PC-9 (cell line): ENCODE results near the gene UBN2. TPM values are rescaled to one million over a fixed set of nuclear protein-coding genes. Genes with fewer than 3 reads are reported as not detected.

Experiments used
- BruUV-seq: library from RNA; stranded (reverse); fragments of 400-500 nt; replicated peaks from 2 replicates; lab custom pipeline; 2021; lab: Mats Ljungman, UMichigan
- CTCF ChIA-PET: fragments of 300-600 bp; sonication (Branson Sonifier 250); formaldehyde crosslinking; loops from one replicate; lab custom pipeline; 2022; ENCODE audit warnings: antibody characterized with exemption; lab: Charles Lee
- POLR2A ChIA-PET: fragments of 300-600 bp; sonication (Branson Sonifier 250); formaldehyde crosslinking; loops from one replicate; lab custom pipeline; 2022; ENCODE audit warnings: antibody characterized with exemption; ENCODE audit not compliant: unreplicated experiment; lab: Charles Lee
- DNase-seq, 2 experiments: peaks; one replicate each; pipeline versions ENCODE4 v3.0.0 to v3.0.0-alpha.2; 2015 to 2022; ENCODE audit warnings: mixed read lengths in 1 of 2
- H2AFZ ChIP-seq: fragments of 200-600 bp; sonication (generic); 2 replicates; pipeline ENCODE4 v1.8.1; 2017; ENCODE audit warnings: antibody characterized with exemption
- H3F3A ChIP-seq: fragments of 200-600 bp; sonication (generic); 2 replicates; pipeline ENCODE4 v1.8.1; 2017; ENCODE audit warnings: antibody characterized with exemption, mild to moderate bottlenecking, low read depth; ENCODE audit not compliant: insufficient read depth
- H3K27ac ChIP-seq: fragments of 200-600 bp; sonication (generic); 2 replicates; pipeline ENCODE4 v1.6.1; 2016; ENCODE audit warnings: mixed run types
- H3K27me3 ChIP-seq: fragments of 200-600 bp; sonication (generic); 2 replicates; pipeline ENCODE4 v1.6.1; 2016; ENCODE audit warnings: low read depth, mixed run types; ENCODE audit not compliant: insufficient read depth
- H3K36me3 ChIP-seq: fragments of 200-600 bp; sonication (generic); 2 replicates; pipeline ENCODE4 v1.6.1; 2016; ENCODE audit warnings: low read depth, mixed run types
- H3K4me1 ChIP-seq: fragments of 200-600 bp; sonication (generic); replicated peaks from 2 replicates; pipeline ENCODE4 v1.6.1; 2016; ENCODE audit warnings: mixed run types; ENCODE audit not compliant: insufficient read depth
- H3K4me2 ChIP-seq: fragments of 200-600 bp; sonication (generic); 2 replicates; pipeline ENCODE4 v1.6.1; 2017; ENCODE audit warnings: mixed run types
- H3K4me3 ChIP-seq: fragments of 200-600 bp; sonication (generic); 2 replicates; pipeline ENCODE4 v1.6.1; 2016; ENCODE audit warnings: mixed run types
- H3K79me2 ChIP-seq: fragments of 200-600 bp; sonication (generic); 2 replicates; pipeline ENCODE4 v1.6.1; 2017; ENCODE audit warnings: low read depth, mixed run types
- H3K9me2 ChIP-seq: fragments of 200-600 bp; sonication (generic); 2 replicates; pipeline ENCODE4 v1.8.1; 2017; ENCODE audit warnings: mild to moderate bottlenecking; ENCODE audit not compliant: insufficient read depth
- H3K9me3 ChIP-seq: fragments of 200-600 bp; sonication (generic); 2 replicates; pipeline ENCODE4 v1.8.1; 2016; ENCODE audit warnings: low read depth; ENCODE audit not compliant: insufficient read depth
- H4K20me1 ChIP-seq: fragments of 200-600 bp; sonication (generic); 2 replicates; pipeline ENCODE4 v1.8.1; 2017; ENCODE audit not compliant: insufficient read depth
- CTCF ChIP-seq: fragments of 200-600 bp; sonication (generic); conservative IDR thresholded peaks from 2 replicates; pipeline ENCODE4 v1.6.1; 2017; ENCODE audit warnings: mixed run types, antibody characterized with exemption, mild to moderate bottlenecking, moderate library complexity
- EZH2 ChIP-seq: fragments of 200-600 bp; sonication (generic); IDR thresholded peaks from 2 replicates; pipeline ENCODE4 v1.8.0; 2017; ENCODE audit warnings: antibody characterized with exemption, low read depth
- intact Hi-C: fragments of 100-400 bp; cut with micrococcal nuclease; formaldehyde crosslinking; loops from one replicate; pipeline ENCODE4 v1.10.0; 2022; ENCODE audit not compliant: unreplicated experiment
- total RNA-seq: library from RNA; stranded (reverse); gene quantifications from 2 replicates; pipeline ENCODE4 v1.2.3, GENCODE V29; 2021

Gene UBN2
- total RNA-seq, 1 experiment from 2014 or later: 34.1 TPM

- H3K79me2 ChIP-seq: no peaks in the 10 kb centered on the region
- H3K9me2 ChIP-seq: no peaks in the 10 kb centered on the region
- POLR2A ChIA-PET: interaction anchor here (0.6 kb wide), 1 partner anchor 1168 kb away, joined by 3 read pairs; no protein-coding TSS in a partner anchor
- no peaks in the 10 kb centered on the region for H3K27me3 ChIP-seq
- intact Hi-C loops: no loop called here
- peaks cover 19% of the 10 kb centered on the region; the same call in 1 of the 2 replicates for H3K36me3 ChIP-seq
- H3F3A ChIP-seq: no peaks in the 10 kb centered on the region
- H2AFZ ChIP-seq: no peak overlapping the region
- CTCF ChIA-PET: no interaction called here
- H3K4me3 ChIP-seq: no peak overlapping the region
- no peak overlapping the region for H3K4me2 ChIP-seq
- H4K20me1 ChIP-seq: no peaks in the 10 kb centered on the region
- no peaks in the 10 kb centered on the region for H3K9me3 ChIP-seq
- no peak overlapping the region for H3K27ac ChIP-seq
- BruUV-seq: no TSS peak
- TF ChIP-seq CTCF (no peak), EZH2 (no peak)
- no peak for DNase-seq
- H3K4me1 ChIP-seq: no peaks in the 10 kb centered on the region
Observed at GRCh38 chr7:139271718-139272628, 40.9 kb downstream of the UBN2 start.

- H3K4me3 ChIP-seq: no peak overlapping the region
- no TSS peak for BruUV-seq
- intact Hi-C loops: no loop called here
- no peaks in the 10 kb centered on the region for H3K4me1 ChIP-seq
- no peak overlapping the region for H3K4me2 ChIP-seq
- ChIA-PET CTCF (no interaction called here), POLR2A (no interaction called here)
- no peak overlapping the region for H2AFZ ChIP-seq
- DNase-seq: no peak
- no peaks in the 10 kb centered on the region for H4K20me1 ChIP-seq
- H3K9me2 ChIP-seq: no peaks in the 10 kb centered on the region
- no peaks in the 10 kb centered on the region for H3K9me3 ChIP-seq
- no peak for TF ChIP-seq CTCF
- TF ChIP-seq EZH2: no peak
- H3K27ac ChIP-seq: no peak overlapping the region
- no peaks in the 10 kb centered on the region for H3K79me2 ChIP-seq
- 0 out of 2 replicates have a peak, but pooled peaks cover 5% of the 10 kb centered on the region for H3F3A ChIP-seq
- H3K36me3 ChIP-seq: peaks cover 22% of the 10 kb centered on the region; the same call in 1 of the 2 replicates
- H3K27me3 ChIP-seq: no peaks in the 10 kb centered on the region
Observed at GRCh38 chr7:139284252-139284896, 53.3 kb downstream of the UBN2 start.

GRCh38 chr7:139286144-139286543 is 55.1 kb downstream of the UBN2 start:
- Histone ChIP-seq H3K9me3 (no peaks in the 10 kb centered on the region), H4K20me1 (no peaks in the 10 kb centered on the region), H3K4me2 (no peak overlapping the region), H3K27ac (no peak overlapping the region), H3K4me3 (no peak overlapping the region), H3K79me2 (no peaks in the 10 kb centered on the region), H3F3A (0 out of 2 replicates have a peak, but pooled peaks cover 5% of the 10 kb centered on the region), H3K27me3 (no peaks in the 10 kb centered on the region), H3K36me3 (peaks cover 22% of the 10 kb centered on the region; the same call in 1 of the 2 replicates), H3K9me2 (no peaks in the 10 kb centered on the region), H3K4me1 (no peaks in the 10 kb centered on the region), H2AFZ (no peak overlapping the region)
- CTCF ChIA-PET: no interaction called here
- no peak for TF ChIP-seq CTCF
- TF ChIP-seq EZH2: no peak
- no TSS peak for BruUV-seq
- no peak for DNase-seq
- POLR2A ChIA-PET: no interaction called here
- intact Hi-C loops: no loop called here
